A673 (cell line): Measurements from ENCODE around the gene GNPTAB.

ENCODE experiments used
- EZH2 ChIP-seq: fragments of 200-600 bp; sonication (generic); IDR thresholded peaks from 2 replicates; pipeline ENCODE4 v1.6.1; 2017; ENCODE audit warnings: borderline replicate concordance, low read depth, mild to moderate bottlenecking, mixed read lengths, antibody characterized with exemption, low read length; ENCODE audit not compliant: poor library complexity, severe bottlenecking
- TF ChIP-seq, protein P1 (sequence below): fragments of 300-800, 200-600 bp; sonication (generic); conservative IDR thresholded peaks from 2 replicates; pipeline ENCODE4 v1.5.1; 2017; ENCODE audit warnings: low read depth, mild to moderate bottlenecking, antibody characterized with exemption, low read length, moderate library complexity, mixed read lengths

DNA sequence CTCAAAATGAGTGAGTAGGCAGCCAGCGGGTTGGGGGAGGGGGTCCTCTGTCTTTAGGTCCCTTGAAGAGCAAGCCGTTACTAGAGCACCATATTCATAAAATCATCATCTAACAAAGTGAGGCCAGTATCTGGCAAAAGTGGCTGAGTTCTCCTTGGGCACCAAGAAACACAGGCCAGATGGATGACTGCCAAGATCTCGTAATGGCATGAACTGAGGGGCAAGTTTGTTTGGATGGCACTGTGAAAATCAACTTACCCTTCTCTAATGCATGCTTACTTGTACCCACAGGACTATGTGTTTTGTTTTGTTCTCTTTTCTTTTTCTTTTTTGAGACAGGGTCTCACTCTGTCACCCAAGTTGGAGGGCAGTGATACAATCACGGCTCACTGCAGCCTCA lies 41.6 kb downstream of the GNPTAB start:
- TF ChIP-seq, protein P1, sequence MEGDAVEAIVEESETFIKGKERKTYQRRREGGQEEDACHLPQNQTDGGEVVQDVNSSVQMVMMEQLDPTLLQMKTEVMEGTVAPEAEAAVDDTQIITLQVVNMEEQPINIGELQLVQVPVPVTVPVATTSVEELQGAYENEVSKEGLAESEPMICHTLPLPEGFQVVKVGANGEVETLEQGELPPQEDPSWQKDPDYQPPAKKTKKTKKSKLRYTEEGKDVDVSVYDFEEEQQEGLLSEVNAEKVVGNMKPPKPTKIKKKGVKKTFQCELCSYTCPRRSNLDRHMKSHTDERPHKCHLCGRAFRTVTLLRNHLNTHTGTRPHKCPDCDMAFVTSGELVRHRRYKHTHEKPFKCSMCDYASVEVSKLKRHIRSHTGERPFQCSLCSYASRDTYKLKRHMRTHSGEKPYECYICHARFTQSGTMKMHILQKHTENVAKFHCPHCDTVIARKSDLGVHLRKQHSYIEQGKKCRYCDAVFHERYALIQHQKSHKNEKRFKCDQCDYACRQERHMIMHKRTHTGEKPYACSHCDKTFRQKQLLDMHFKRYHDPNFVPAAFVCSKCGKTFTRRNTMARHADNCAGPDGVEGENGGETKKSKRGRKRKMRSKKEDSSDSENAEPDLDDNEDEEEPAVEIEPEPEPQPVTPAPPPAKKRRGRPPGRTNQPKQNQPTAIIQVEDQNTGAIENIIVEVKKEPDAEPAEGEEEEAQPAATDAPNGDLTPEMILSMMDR = no peak
- no peak for TF ChIP-seq EZH2
